ENCODE data around the gene PLXNA4.

- TF ChIP-seq CTCF (IDR thresholded peaks at IDR 0.05) (no peak), POLR2A (IDR thresholded peaks at IDR 0.05) (no peak)
Observed at GRCh38 chr7:132176719-132177118, 399.6 kb downstream of the PLXNA4 start.
